Nephron progenitor cell (in vitro differentiated cells): Measurements from ENCODE around the gene KIRREL1.

Source experiments
- DNase-seq: peaks from one replicate; pipeline ENCODE4 v3.0.0; 2021
- H3K27ac Mint-ChIP-seq: 2 replicates; pipeline ENCODE4 v1.8.0; 2021; ENCODE audit warnings: mild to moderate bottlenecking, moderate library complexity, mixed read lengths
- H3K27me3 Mint-ChIP-seq: 2 replicates; pipeline ENCODE4 v1.8.0; 2021; ENCODE audit warnings: mild to moderate bottlenecking, low read depth, mixed read lengths; ENCODE audit not compliant: poor library complexity
- H3K36me3 Mint-ChIP-seq: 2 replicates; pipeline ENCODE4 v1.8.0; 2021; ENCODE audit warnings: low read depth, mixed read lengths
- H3K4me1 Mint-ChIP-seq: 2 replicates; pipeline ENCODE4 v1.8.0; 2021; ENCODE audit warnings: mixed read lengths
- H3K4me3 Mint-ChIP-seq: 2 replicates; pipeline ENCODE4 v1.8.0; 2021; ENCODE audit warnings: mild to moderate bottlenecking, moderate library complexity, mixed read lengths
- H3K9me3 Mint-ChIP-seq: 2 replicates; pipeline ENCODE4 v1.8.0; 2021; ENCODE audit warnings: mild to moderate bottlenecking, moderate library complexity, mixed read lengths
- CTCF ChIP-seq: fragments of 200-600 bp; sonication (generic); IDR thresholded peaks from 2 replicates; pipeline ENCODE4 v1.5.0; 2021; ENCODE audit warnings: antibody characterized with exemption

The KIRREL1 gene

GRCh38 chr1:157960773-157961172, 32.7 kb upstream of the KIRREL1 start:
- no peaks in the 10 kb centered on the region for H3K9me3 Mint-ChIP-seq
- H3K4me1 Mint-ChIP-seq = peaks cover 33% of the 10 kb centered on the region
- H3K36me3 Mint-ChIP-seq = no peaks in the 10 kb centered on the region
- no peak overlapping the region for H3K4me3 Mint-ChIP-seq
- DNase-seq = no peak
- no peak for TF ChIP-seq CTCF
- peaks cover 46% of the 10 kb centered on the region for H3K27me3 Mint-ChIP-seq
- H3K27ac Mint-ChIP-seq = no peak overlapping the region

- H3K36me3 Mint-ChIP-seq = no peaks in the 10 kb centered on the region
- no peak overlapping the region for H3K4me3 Mint-ChIP-seq
- TF ChIP-seq CTCF = no peak
- H3K27me3 Mint-ChIP-seq = peaks cover 40% of the 10 kb centered on the region
- H3K9me3 Mint-ChIP-seq = no peaks in the 10 kb centered on the region
- H3K27ac Mint-ChIP-seq = no peak overlapping the region
- no peak for DNase-seq
- H3K4me1 Mint-ChIP-seq = peaks cover 35% of the 10 kb centered on the region
Measured at GRCh38 chr1:157961805-157962762, 31.4 kb upstream of the KIRREL1 start.

- no peaks in the 10 kb centered on the region for H3K36me3 Mint-ChIP-seq
- no peak overlapping the region for H3K27ac Mint-ChIP-seq
- TF ChIP-seq CTCF = peak; percentile 96
- H3K27me3 Mint-ChIP-seq = peaks cover 28% of the 10 kb centered on the region
- H3K4me3 Mint-ChIP-seq = no peak overlapping the region
- H3K4me1 Mint-ChIP-seq = peaks cover 26% of the 10 kb centered on the region
- DNase-seq = peak; percentile 85
- peaks cover 8% of the 10 kb centered on the region for H3K9me3 Mint-ChIP-seq
Measured at GRCh38 chr1:157963713-157964112, 29.7 kb upstream of the KIRREL1 start.

GRCh38 chr1:157965584-157965983, 27.9 kb upstream of the KIRREL1 start:
- peaks cover 9% of the 10 kb centered on the region for H3K9me3 Mint-ChIP-seq
- no peak for TF ChIP-seq CTCF
- no peak overlapping the region for H3K4me3 Mint-ChIP-seq
- peaks cover 16% of the 10 kb centered on the region for H3K27me3 Mint-ChIP-seq
- no peaks in the 10 kb centered on the region for H3K36me3 Mint-ChIP-seq
- DNase-seq = no peak
- H3K27ac Mint-ChIP-seq = no peak overlapping the region
- H3K4me1 Mint-ChIP-seq = peaks cover 37% of the 10 kb centered on the region

GRCh38 chr1:157966031-157966537, 27.4 kb upstream of the KIRREL1 start:
- peak; percentile 31 for DNase-seq
- Mint-ChIP-seq H3K9me3 (peaks cover 12% of the 10 kb centered on the region), H3K4me3 (no peak overlapping the region), H3K36me3 (no peaks in the 10 kb centered on the region), H3K4me1 (peaks cover 37% of the 10 kb centered on the region), H3K27me3 (peaks cover 12% of the 10 kb centered on the region), H3K27ac (no peak overlapping the region)
- TF ChIP-seq CTCF = no peak
